DOHH2 (cell line): ENCODE data around the gene HERC6.

Source experiments
- H3F3A ChIP-seq: fragments of 200-600 bp; sonication (generic), shearing (Covaris generic); 2 replicates; pipeline ENCODE4 v1.6.0; 2016; ENCODE audit warnings: antibody characterized with exemption, mild to moderate bottlenecking; ENCODE audit not compliant: control insufficient read depth, insufficient read depth
- H3K27ac ChIP-seq: fragments of 200-600 bp; sonication (generic); 2 replicates; pipeline ENCODE4 v1.5.1; 2014; ENCODE audit warnings: low read depth, mild to moderate bottlenecking, low read length, moderate library complexity
- H3K27me3 ChIP-seq: fragments of 200-600 bp; sonication (generic); 2 replicates; pipeline ENCODE4 v1.6.1; 2014; ENCODE audit warnings: mild to moderate bottlenecking, low read length, mixed read lengths; ENCODE audit not compliant: control insufficient read depth
- H3K36me3 ChIP-seq: fragments of 200-600 bp; sonication (generic); 2 replicates; pipeline ENCODE4 v1.6.1; 2014; ENCODE audit warnings: mild to moderate bottlenecking, low read length, moderate library complexity, mixed read lengths; ENCODE audit not compliant: control insufficient read depth
- H3K4me1 ChIP-seq: fragments of 200-600 bp; sonication (generic); 2 replicates; pipeline ENCODE4 v1.6.1; 2014; ENCODE audit warnings: mild to moderate bottlenecking, low read length, mixed read lengths; ENCODE audit not compliant: control insufficient read depth
- H3K4me2 ChIP-seq: fragments of 200-600 bp; sonication (generic); 2 replicates; pipeline ENCODE4 v1.6.0; 2014; ENCODE audit warnings: mild to moderate bottlenecking, low read length, moderate library complexity
- H3K4me3 ChIP-seq: fragments of 200-600 bp; sonication (generic); 2 replicates; pipeline ENCODE4 v1.5.1; 2014; ENCODE audit warnings: mild to moderate bottlenecking, low read length, mixed read lengths
- H3K79me2 ChIP-seq: fragments of 200-600 bp; sonication (generic); 2 replicates; pipeline ENCODE4 v1.6.1; 2014; ENCODE audit warnings: mild to moderate bottlenecking, low read length, mixed read lengths; ENCODE audit not compliant: control insufficient read depth
- H3K9me2 ChIP-seq: fragments of 200-600 bp; sonication (generic); replicated peaks from 2 replicates; pipeline ENCODE4 v1.6.1; 2014; ENCODE audit warnings: mild to moderate bottlenecking, low read length, mixed read lengths; ENCODE audit not compliant: control insufficient read depth
- H3K9me3 ChIP-seq: fragments of 200-600 bp; sonication (generic); 2 replicates; pipeline ENCODE4 v1.6.1; 2014; ENCODE audit warnings: antibody characterized with exemption, low read length, mixed read lengths; ENCODE audit not compliant: control insufficient read depth, insufficient read depth
- H4K20me1 ChIP-seq: fragments of 200-600 bp; sonication (generic); 2 replicates; pipeline ENCODE4 v1.6.0; 2014; ENCODE audit warnings: low read depth, mild to moderate bottlenecking, antibody characterized with exemption, low read length, moderate library complexity; ENCODE audit not compliant: control insufficient read depth, insufficient read depth
- EZH2phosphoT487 ChIP-seq: fragments of 200-600 bp; sonication (generic); IDR thresholded peaks from 2 replicates; pipeline ENCODE4 v1.6.1; 2017; ENCODE audit warnings: borderline replicate concordance, mild to moderate bottlenecking, antibody characterized with exemption, low read length, moderate library complexity, mixed read lengths
- TF ChIP-seq, protein P1 (sequence below): fragments of 200-600 bp; sonication (generic); IDR thresholded peaks from one replicate; pipeline ENCODE4 v1.5.1; 2014; ENCODE audit warnings: antibody characterized with exemption, mild to moderate bottlenecking, low read depth, low read length; ENCODE audit not compliant: poor library complexity, severe bottlenecking

Gene HERC6

DNA sequence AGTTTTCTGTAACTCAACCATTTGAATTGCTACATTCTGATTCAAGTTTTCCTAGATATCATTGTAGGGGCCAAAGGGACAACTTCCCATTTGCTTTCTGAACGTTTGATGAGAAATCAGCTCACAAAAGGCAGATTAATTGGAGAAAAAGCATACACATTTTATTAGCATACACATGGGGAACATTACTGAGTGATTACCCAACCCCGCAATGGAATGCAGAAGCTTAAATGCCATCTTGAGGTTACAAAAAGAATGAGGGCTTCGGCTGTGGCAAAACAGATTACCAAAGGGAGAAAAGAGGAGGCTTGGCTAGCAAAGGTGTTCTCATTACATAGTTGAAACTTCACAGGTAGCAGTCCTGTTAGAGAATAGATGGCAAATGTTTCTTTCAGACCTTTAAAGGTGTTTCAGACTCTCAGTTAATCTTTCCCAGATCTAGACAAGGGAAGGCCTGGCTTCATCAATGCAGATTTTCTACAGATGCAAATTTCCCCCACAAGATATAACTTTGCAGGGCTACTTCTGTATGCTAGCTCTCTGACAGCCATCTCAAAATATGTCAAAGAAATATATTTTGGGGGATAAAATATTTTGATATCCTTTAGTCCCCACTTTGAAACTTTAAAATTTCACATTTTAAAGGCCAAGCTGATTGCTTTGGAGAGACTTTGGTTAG, 26.5 kb upstream of the HERC6 start:
- no peaks in the 10 kb centered on the region; the same call in 1 of the 2 replicates for H3K9me2 ChIP-seq
- no peak overlapping the region for H3K27ac ChIP-seq
- H3K79me2 ChIP-seq, result no peaks in the 10 kb centered on the region
- H3K4me1 ChIP-seq, result no peaks in the 10 kb centered on the region
- no peaks in the 10 kb centered on the region for H3K27me3 ChIP-seq
- H3K9me3 ChIP-seq, result peaks cover 12% of the 10 kb centered on the region; the same call in 1 of the 2 replicates
- H3K4me3 ChIP-seq, result no peak overlapping the region
- no peaks in the 10 kb centered on the region for H3K36me3 ChIP-seq
- no peaks in the 10 kb centered on the region for H4K20me1 ChIP-seq
- H3K4me2 ChIP-seq, result no peak overlapping the region
- H3F3A ChIP-seq, result no peaks in the 10 kb centered on the region
- TF ChIP-seq EZH2phosphoT487, result no peak
- TF ChIP-seq, protein P1, sequence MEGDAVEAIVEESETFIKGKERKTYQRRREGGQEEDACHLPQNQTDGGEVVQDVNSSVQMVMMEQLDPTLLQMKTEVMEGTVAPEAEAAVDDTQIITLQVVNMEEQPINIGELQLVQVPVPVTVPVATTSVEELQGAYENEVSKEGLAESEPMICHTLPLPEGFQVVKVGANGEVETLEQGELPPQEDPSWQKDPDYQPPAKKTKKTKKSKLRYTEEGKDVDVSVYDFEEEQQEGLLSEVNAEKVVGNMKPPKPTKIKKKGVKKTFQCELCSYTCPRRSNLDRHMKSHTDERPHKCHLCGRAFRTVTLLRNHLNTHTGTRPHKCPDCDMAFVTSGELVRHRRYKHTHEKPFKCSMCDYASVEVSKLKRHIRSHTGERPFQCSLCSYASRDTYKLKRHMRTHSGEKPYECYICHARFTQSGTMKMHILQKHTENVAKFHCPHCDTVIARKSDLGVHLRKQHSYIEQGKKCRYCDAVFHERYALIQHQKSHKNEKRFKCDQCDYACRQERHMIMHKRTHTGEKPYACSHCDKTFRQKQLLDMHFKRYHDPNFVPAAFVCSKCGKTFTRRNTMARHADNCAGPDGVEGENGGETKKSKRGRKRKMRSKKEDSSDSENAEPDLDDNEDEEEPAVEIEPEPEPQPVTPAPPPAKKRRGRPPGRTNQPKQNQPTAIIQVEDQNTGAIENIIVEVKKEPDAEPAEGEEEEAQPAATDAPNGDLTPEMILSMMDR, result no peak

DNA sequence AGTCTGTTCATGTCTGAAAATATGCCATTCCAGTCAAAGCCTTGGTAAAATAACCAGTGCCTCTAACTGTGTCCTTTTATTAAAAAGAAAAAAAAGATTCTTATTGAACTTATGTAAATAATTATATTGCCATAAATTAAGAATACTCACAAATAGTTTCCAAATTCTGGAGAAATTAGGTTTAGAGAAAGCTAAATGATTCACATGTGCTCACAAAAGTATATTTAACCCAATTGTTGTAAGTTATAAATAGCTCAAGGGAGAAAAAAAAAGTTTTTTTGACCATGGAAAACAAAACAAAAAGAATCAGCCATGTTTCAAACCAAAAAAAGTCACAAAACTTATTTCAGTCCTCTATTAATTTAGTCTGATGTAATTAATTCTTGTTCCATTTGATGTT, 25.3 kb upstream of the HERC6 start:
- no peak overlapping the region for H3K4me2 ChIP-seq
- H3K9me3 ChIP-seq, result peaks cover 12% of the 10 kb centered on the region; the same call in 1 of the 2 replicates
- H3K4me3 ChIP-seq, result no peak overlapping the region
- H3F3A ChIP-seq, result no peaks in the 10 kb centered on the region
- no peak overlapping the region for H3K27ac ChIP-seq
- H3K4me1 ChIP-seq, result no peaks in the 10 kb centered on the region
- H3K79me2 ChIP-seq, result no peaks in the 10 kb centered on the region
- no peaks in the 10 kb centered on the region for H3K27me3 ChIP-seq
- no peaks in the 10 kb centered on the region for H3K36me3 ChIP-seq
- no peaks in the 10 kb centered on the region; the same call in 1 of the 2 replicates for H3K9me2 ChIP-seq
- H4K20me1 ChIP-seq, result no peaks in the 10 kb centered on the region
- TF ChIP-seq, protein P1, result no peak
- TF ChIP-seq EZH2phosphoT487, result no peak

DNA sequence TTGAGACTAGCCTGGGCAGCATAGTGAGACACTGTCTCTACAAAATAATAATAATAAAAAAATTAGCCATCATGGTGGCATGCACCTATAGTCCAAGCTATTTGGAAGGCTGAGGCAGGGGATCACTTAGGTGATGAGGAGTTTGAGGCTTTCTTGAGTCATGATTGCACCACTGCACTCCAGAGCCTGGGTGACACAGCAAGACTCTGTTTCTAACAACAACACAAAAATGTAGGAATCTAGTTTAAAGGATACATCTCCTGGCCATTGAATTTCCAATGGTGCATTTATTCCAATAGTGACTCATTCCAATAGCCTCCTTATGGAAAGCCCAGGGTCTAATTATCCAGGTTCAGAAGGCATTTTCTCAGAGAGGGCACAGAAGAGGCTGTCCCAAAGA, 21.9 kb upstream of the HERC6 start:
- no peak for TF ChIP-seq EZH2phosphoT487
- TF ChIP-seq, protein P1, result no peak
- Histone ChIP-seq H3K9me3 (peaks cover 12% of the 10 kb centered on the region), H3K4me2 (no peak overlapping the region), H3K27me3 (no peaks in the 10 kb centered on the region), H3K36me3 (no peaks in the 10 kb centered on the region), H3F3A (no peaks in the 10 kb centered on the region), H4K20me1 (no peaks in the 10 kb centered on the region), H3K9me2 (no peaks in the 10 kb centered on the region), H3K4me3 (no peak overlapping the region), H3K27ac (no peak overlapping the region), H3K4me1 (no peaks in the 10 kb centered on the region), H3K79me2 (no peaks in the 10 kb centered on the region)
